Bone marrow (tissue), 2 donors: ENCODE measurements around the gene GBE1.

ENCODE experiments used
- DNase-seq, 2 donors: peaks; one replicate each; lab custom pipeline; 2025; lab: John Stamatoyannopoulos, UW

GBE1 gene

DNA sequence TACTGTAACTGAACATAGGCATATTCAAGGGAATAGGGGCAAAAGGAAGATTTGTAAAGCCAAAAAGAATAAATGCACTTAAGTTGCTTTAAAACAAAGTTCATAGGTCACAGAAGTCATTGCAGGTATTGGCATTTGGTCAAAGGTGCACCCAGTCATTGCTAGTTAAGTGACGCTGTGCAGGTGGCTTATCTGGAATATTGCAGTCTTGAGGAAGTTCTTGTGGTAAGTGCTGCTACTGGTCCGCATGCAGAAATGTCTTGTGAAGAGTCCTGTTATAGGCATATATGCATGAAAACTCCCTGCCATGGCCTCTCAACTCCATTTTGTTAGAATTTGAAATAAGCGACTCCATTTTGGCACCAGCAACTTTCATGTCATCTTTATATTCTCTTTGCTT is 293.1 kb downstream of the GBE1 start:
- DNase-seq = no peak

- DNase-seq = no peak
Observed at GRCh38 chr3:81466201-81466560, 295.3 kb downstream of the GBE1 start.

DNA sequence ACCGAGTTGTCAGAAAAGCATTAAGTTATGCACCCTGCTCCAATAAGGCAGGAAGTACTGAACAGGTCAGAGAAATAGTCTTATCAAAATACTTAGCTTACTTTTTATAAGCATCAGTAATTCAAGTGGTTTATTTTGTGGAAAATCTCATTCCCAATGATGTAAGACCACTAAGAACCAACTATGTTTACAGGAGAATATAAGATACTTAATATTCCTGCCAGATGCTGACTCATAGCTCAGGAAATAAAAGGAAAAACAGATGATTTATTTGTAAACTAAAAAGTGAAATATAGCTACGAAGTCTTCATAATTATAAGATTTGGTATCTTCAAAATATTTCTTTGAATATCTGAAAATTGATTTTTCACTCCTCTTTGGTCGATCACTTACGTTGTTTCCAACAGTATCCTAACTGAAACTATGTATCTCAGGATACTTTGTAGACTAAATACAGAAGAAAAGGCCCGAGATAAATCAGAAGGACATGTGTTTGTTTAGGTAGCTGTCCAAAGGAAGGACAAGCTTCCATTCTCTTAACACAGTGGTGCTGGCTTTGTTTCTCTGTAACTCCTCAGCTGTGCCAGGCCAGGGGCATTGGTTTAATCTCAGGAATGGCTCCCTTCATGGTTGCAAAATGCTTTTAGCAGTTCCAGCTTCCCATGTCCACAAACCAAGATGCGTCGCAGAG is 295.8 kb downstream of the GBE1 start:
- no peak for DNase-seq

DNA sequence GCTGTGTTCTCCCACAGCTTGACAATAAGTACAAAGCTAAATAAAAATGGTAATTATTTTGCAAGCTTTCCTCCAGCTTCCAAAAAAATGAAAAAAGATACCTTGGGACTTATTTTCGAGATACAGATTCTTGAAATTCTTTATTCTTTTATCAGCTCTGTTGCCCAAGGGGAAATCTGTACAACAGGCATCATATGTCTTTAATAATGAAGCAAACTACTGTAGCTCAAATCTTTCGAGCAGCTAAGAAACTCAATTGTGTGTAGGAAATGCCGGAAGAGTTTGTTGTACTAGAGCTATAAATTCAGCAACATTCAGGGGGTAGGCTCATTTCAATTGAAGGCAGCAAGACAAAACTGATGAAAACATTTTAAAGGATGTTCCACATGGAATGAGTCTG is 297.7 kb downstream of the GBE1 start:
- DNase-seq = no peak

- no peak for DNase-seq
Observed at GRCh38 chr3:81462921-81463320, 298.5 kb downstream of the GBE1 start.

- DNase-seq = no peak
Observed at GRCh38 chr3:81459733-81460132, 301.7 kb downstream of the GBE1 start.

GRCh38 chr3:81452418-81452817 is 309.0 kb downstream of the GBE1 start:
- DNase-seq = no peak

GRCh38 chr3:81451611-81452010 is 309.8 kb downstream of the GBE1 start:
- DNase-seq = no peak

DNA sequence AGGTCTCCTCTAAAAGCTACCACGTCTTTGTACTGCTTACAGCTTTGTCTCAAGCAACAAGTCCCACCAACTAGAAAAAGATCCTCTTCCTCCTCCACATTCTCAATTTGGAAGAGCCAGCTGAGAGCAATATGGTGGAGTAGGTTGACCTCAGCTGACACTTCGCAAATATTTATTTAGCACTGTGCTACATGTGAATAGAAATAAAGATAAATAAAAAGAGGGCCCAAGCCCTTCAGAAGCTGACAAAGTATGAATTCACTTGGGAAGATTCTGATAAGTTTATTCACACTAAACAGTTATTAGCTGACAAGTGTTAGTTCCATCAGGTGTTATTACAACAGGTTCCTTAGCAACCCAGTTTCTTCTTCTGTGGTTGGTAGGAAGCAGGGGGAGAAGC is 310.3 kb downstream of the GBE1 start:
- no peak for DNase-seq

DNA sequence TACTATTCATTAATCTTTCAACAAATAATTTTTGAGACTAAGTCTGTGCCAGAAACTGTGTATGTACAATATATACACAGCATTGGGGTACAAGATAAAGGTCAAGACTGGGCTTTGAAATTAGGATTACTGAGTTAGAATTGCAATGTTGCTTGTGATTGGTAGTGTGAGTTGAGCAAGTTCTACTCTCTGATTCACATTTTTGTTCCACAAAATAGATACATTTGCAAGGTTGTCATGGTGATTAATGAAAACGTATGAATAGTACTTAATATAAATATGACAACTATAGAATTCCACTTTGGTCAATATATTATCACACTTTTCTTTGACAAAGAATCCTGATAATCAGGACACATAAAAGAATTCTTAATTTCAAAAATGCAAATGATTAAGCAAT is 314.6 kb downstream of the GBE1 start:
- no peak for DNase-seq

DNA sequence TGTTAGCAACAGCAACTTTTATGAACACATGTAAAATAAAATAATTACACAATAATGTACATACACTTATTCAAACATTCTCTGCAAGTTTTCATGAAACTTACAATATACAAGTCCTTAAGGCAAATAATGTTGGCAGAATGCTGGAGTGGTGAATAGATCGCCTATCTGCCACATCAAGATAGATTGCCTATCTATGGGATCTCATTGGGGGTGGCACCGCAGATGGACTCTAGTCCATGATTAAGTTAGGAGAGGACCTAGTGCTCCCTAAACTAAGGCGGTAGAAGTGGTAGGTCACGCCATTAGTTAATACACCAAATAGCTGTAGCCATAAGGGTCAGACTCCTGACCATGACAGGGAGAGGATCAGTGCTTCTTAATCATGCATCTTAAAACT is 315.7 kb downstream of the GBE1 start:
- DNase-seq = no peak

- no peak for DNase-seq
Observed at GRCh38 chr3:81444817-81445460, 316.5 kb downstream of the GBE1 start.

DNA sequence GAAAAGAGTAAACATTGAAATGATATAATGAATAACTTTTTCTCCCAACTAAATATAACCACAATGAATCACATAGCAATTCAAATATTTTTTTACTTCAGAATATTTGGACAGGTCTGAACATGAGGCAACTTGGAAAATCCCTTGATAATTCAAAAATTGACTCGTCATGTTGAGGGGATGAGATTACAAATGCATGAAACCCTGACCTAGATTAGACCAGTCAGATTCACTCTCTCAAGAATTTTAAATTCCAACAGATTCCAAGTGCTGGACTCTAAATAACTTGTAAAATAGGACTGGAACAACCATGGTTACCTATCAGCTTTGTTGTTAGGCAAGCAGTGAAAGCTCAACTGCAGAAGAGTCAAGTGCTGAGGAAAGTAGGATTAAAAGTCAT is 317.5 kb downstream of the GBE1 start:
- DNase-seq = no peak

GRCh38 chr3:81443457-81443782 is 318.0 kb downstream of the GBE1 start:
- DNase-seq = no peak

DNA sequence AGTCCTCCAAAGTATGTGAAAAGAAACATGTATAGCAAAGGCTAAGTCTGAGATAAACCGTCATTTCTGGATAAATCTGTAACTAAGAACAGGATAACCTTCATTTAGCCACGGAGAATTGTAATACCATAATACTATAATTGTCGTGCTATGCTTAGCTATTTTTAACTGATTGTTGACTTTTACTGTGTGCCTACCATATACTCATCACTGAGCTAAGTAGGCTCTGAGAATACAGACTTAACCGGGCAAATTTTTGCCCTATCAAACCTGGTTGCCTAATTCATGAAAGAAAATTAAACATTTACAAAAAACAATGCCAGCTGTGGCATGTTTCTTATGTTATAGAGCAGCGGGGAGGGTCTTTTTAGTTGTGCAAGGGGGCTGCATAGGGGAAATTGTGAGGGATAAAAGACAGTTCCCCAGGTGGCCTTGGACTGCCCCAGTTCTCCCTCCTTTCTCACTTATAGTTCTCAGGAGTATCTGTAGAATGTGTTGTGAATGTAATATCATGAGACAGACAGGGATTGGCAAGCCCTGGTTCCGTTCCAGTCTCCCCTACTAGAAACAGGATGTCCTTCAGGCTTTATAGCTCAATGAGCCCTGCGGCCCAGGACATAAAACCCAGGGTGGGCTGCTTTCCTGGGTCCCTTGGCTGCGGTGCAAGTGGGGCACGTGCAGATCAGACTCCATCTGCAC is 318.5 kb downstream of the GBE1 start:
- DNase-seq = no peak

DNA sequence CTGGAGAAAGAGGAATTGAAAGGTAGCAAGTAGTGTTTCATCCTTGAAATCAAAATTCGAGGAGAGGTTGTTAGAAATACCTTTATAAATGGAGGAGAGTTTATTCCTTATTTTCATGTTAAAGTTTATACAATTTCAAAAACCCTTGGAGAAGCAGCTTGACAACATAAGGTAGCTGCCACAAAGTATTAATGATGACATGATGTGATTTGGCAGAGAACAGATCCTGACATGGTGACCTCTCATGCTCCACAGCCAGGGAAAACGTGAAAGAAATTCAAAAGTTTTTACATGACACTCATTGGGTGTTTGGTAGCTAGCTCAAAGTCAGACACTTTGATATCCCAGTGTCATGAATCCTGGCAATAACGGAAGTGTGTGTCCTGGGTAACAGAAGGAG is 320.8 kb downstream of the GBE1 start:
- no peak for DNase-seq
